GM13976 (cell line): ENCODE measurements around the gene AMBRA1.

Experiments
- DNase-seq: peaks from one replicate; pipeline ENCODE4 v3.0.0; 2012; ENCODE audit warnings: low spot score
- in situ Hi-C: fragments of 300-500 bp; cut with MboI; formaldehyde crosslinking; loops from one replicate; pipeline ENCODE4 v1.12.0; 2022; ENCODE audit warnings: low sequenced_read_pairs, mixed read lengths, inconsistent platforms; ENCODE audit not compliant: unreplicated experiment
- TF ChIP-seq, protein P1 (sequence below): IDR thresholded peaks from 2 replicates; pipeline ENCODE4 v1.5.1; 2012; ENCODE audit warnings: borderline replicate concordance, mild to moderate bottlenecking; ENCODE audit not compliant: insufficient read depth; ENCODE audit errors: extremely low read depth, missing control alignments, control extremely low read depth

AMBRA1 gene

DNA sequence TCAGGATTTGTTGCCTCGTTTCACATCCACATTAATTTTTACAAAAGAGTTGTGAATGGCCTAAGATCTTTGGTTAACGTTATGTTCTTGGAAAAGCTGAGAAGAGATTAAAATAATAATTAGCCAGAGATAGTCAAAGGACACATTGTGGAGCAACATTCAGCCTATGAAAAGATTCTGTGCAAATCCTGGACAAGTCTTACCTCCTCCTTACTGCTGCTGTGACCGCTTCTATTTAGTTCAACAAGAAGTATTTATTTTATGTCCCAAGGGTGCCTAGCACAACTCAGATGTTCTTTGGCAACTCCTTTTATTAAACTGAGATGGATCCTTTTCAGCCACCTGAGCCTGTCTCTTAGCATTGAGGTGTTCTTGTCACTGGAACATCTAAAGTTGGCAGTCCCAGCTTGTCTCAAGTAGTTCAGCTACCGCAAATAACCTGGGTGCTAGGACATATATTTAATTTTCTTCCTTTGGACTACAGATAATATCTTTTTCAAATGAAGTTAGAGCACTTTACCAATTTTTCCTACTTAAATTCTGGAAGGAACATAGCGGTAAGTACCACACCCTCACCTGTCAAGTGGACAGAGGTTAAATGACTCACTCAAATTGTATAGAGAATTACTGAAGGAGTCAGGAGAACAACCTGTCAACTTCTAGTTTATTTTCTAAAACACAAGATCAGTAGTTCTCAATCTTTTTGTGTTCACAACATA, 121.7 kb downstream of the AMBRA1 start:
- in situ Hi-C loops, result no loop called here
- TF ChIP-seq, protein P1, sequence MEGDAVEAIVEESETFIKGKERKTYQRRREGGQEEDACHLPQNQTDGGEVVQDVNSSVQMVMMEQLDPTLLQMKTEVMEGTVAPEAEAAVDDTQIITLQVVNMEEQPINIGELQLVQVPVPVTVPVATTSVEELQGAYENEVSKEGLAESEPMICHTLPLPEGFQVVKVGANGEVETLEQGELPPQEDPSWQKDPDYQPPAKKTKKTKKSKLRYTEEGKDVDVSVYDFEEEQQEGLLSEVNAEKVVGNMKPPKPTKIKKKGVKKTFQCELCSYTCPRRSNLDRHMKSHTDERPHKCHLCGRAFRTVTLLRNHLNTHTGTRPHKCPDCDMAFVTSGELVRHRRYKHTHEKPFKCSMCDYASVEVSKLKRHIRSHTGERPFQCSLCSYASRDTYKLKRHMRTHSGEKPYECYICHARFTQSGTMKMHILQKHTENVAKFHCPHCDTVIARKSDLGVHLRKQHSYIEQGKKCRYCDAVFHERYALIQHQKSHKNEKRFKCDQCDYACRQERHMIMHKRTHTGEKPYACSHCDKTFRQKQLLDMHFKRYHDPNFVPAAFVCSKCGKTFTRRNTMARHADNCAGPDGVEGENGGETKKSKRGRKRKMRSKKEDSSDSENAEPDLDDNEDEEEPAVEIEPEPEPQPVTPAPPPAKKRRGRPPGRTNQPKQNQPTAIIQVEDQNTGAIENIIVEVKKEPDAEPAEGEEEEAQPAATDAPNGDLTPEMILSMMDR, result no peak
- no peak for DNase-seq

DNA sequence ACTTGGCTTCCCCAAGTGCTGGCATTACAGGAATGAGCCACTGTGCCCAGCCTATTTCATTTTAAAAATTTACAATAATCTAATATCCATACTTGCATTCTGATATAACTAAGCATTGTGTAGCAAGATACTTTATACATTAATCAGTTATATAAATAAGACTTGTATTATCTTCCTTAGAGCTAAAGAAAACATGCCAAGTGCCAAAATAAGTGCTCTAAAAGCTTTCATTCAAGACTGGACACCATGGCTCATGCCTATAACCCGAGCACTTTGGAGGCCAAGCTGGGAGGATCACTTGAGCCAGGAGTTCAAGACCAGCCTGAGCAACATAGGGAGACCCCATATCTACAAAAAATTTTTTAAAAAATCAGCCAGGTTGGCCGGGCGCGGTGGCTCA, 123.9 kb downstream of the AMBRA1 start:
- TF ChIP-seq, protein P1, result no peak
- DNase-seq, result no peak
- in situ Hi-C loops, result no loop called here

DNA sequence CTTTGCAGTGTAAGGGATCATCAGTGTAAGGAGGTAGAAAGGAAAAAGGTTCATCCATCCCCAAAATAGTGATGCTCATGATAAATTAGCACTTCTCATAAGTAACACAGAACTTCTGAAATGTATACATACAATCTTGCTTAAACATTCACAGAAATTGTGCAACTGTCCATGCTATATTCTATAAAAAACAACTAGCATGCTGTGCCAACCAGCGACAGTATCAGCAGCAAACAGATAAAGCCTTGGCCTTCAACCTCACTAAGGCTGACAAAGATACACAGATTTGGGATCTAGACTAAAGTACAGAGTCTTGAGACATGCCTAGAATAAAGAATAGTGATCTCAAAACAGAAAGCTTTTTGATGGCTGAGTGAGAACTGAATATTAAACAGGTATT, 128.1 kb downstream of the AMBRA1 start:
- TF ChIP-seq, protein P1, result no peak
- in situ Hi-C loops, result no loop called here
- DNase-seq, result no peak

DNA sequence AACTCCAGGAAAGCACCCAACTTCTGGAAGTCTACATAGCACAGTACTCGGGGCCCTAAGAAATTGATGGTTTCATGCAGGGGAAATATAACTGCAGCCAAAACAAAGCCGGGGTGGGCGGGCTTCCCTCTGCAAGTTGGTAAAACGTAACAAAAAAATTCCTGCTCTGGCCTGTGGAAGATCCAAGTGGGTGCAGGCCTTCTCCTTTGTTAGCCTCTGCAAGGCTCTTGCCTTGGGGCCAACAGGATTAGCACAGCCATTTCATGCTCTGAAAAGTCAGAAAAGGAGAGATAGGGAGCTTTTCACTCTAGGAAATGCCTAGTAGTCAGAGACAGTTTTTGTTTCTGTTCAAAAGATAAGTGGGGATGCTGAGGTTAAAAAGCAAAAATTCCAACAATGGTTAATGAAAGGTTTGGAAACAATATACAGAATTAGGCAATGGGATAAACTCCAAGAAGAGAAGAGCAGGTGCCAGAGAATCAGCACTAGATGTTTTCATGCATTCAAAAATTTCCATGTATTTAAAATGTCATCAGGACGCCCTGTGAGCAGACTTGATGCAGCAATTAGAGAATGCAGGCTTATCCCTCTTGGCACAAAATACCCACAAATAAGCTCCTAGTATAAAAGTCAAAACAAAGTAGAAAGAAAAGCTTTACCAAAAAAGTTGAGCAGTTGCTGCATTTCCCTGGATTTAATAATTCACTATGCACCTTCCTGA, 130.0 kb downstream of the AMBRA1 start:
- no peak for DNase-seq
- TF ChIP-seq, protein P1, result no peak
- in situ Hi-C loops, result no loop called here

DNA sequence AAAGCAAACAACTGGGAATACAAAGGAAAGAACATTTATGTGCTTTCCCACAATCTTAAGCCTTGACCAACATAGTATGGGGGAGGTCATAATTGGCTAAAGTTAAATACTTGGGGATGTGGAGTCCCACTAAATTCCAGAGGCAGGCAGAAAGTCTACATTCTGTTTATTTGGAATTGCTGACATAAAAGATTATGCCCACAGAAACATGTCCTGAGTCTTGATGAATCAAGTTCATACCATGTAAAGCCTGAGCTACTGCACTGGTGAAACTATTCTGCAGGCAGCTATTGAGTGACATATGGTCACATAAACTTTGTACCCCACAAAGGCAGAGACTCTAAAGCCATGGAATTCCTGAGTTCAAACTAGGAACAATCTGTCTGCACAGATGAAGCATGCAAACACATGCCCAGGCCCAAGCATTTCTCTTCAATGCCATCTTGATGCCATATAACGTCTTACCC, 132.3 kb downstream of the AMBRA1 start:
- no peak for DNase-seq
- TF ChIP-seq, protein P1, result no peak
- in situ Hi-C loops, result no loop called here

DNA sequence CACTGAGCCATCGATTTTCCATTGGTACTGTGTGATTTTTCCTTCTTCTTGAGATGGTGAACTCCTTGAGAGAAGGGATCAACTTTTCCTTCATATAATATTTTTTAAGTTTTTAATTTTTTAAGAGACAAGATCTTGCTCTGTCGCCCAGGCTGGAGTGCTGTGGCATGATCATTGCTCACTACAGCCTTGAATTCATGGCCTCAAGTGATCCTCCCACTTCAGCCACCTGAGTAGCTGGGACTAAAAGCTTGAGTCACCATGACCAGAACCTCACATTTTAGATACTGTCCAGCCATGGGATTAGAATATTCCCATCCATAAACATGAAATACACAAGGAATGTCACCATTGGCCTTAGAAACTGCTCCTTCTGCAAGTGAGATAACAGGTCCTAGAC, 135.3 kb downstream of the AMBRA1 start:
- no peak for DNase-seq
- TF ChIP-seq, protein P1, result no peak
- in situ Hi-C loops, result no loop called here
